Stimulated activated CD4-positive, alpha-beta T cell treated with anti-CD3 and anti-CD28 coated beads, Interleukin-4, amount 100 ng/mL, for 1 hour (primary cell): ENCODE measurements around the gene LILRA2.
"Not testable (repeated sequence)": the region's sequence is repeated elsewhere in the genome, so short reads cannot be mapped to it uniquely, and the experiment has no call there.

Experiments
- DNase-seq: peaks from one replicate; pipeline ENCODE4 v3.0.0-alpha.2; 2020

Gene LILRA2

GRCh38 chr19:54573330-54573872 lies at the start of gene LILRA2:
Gene LILRA2 (plus strand): TSS chr19:54573790. CDS start chr19:54573879, 89 bp downstream.
- no peak for DNase-seq

GRCh38 chr19:54525636-54526035 lies 48.0 kb upstream of the LILRA2 start:
- DNase-seq = no peak

- DNase-seq = no peak
Observed at GRCh38 chr19:54526972-54527371, 46.6 kb upstream of the LILRA2 start.

- DNase-seq = no peak
Observed at GRCh38 chr19:54530866-54531265, 42.7 kb upstream of the LILRA2 start.

GRCh38 chr19:54532528-54532927 lies 41.1 kb upstream of the LILRA2 start:
- no peak for DNase-seq

- DNase-seq = no peak
Observed at GRCh38 chr19:54533476-54533875, 40.1 kb upstream of the LILRA2 start.

GRCh38 chr19:54534156-54534555 lies 39.4 kb upstream of the LILRA2 start:
- no peak for DNase-seq

- DNase-seq = no peak
Observed at GRCh38 chr19:54535601-54536000, 38.0 kb upstream of the LILRA2 start.

GRCh38 chr19:54536956-54537355 lies 36.6 kb upstream of the LILRA2 start:
- DNase-seq = no peak

- DNase-seq = no peak
Observed at GRCh38 chr19:54541712-54542111, 31.9 kb upstream of the LILRA2 start.

GRCh38 chr19:54548806-54549205 lies 24.8 kb upstream of the LILRA2 start:
- no peak for DNase-seq

GRCh38 chr19:54549224-54549623 lies 24.4 kb upstream of the LILRA2 start:
- no peak for DNase-seq

GRCh38 chr19:54551293-54551692 lies 22.3 kb upstream of the LILRA2 start:
- DNase-seq = no peak

GRCh38 chr19:54551950-54552912 lies 21.4 kb upstream of the LILRA2 start:
- no peak for DNase-seq

- DNase-seq = no peak
Observed at GRCh38 chr19:54552913-54553310, 20.7 kb upstream of the LILRA2 start.

GRCh38 chr19:54554006-54554405 lies 19.6 kb upstream of the LILRA2 start:
- no peak for DNase-seq

- no peak for DNase-seq
Observed at GRCh38 chr19:54554896-54555295, 18.7 kb upstream of the LILRA2 start.

GRCh38 chr19:54556194-54556593 lies 17.4 kb upstream of the LILRA2 start:
- DNase-seq = no peak

- no peak for DNase-seq
Observed at GRCh38 chr19:54558339-54558738, 15.3 kb upstream of the LILRA2 start.

- DNase-seq = no peak
Observed at GRCh38 chr19:54560881-54561385, 12.7 kb upstream of the LILRA2 start.

GRCh38 chr19:54561840-54562239 lies 11.8 kb upstream of the LILRA2 start:
- DNase-seq = no peak

GRCh38 chr19:54563206-54563605 lies 10.4 kb upstream of the LILRA2 start:
- not testable (repeated sequence) for DNase-seq

- no peak for DNase-seq
Observed at GRCh38 chr19:54570316-54570715, 3.3 kb upstream of the LILRA2 start.
